T-cell (primary cell): ENCODE data around the gene G2E3. TPM values are rescaled to one million over a fixed set of nuclear protein-coding genes. Genes with fewer than 3 reads are reported as not detected.
"Not testable (repeated sequence)": the region's sequence is repeated elsewhere in the genome, so short reads cannot be mapped to it uniquely, and the experiment has no call there.

Source experiments
- ATAC-seq, 4 experiments: fragments of 200-7000 bp in 3 of 4; fragments of 150-1000 bp in 1 of 4; cut with Tn5 transposase; replicated peaks in 1 of 4; 1 replicate in 3 of 4; 2 replicates in 1 of 4; pipeline ENCODE4 v1.10.0; 2021; ENCODE audit warnings: moderate library complexity in 3 of 4, mild to moderate bottlenecking in 2 of 4, moderate number of reproducible peaks in 1 of 4
- CTCF ChIA-PET, 2 donors: fragments of 300-600 bp; sonication (Branson Sonifier 250); formaldehyde crosslinking; loops; one replicate each; lab custom pipeline; 2022; ENCODE audit warnings: antibody characterized with exemption in 2 of 2; lab: Charles Lee
- POLR2A ChIA-PET, 2 donors: fragments of 300-600 bp; sonication (Branson Sonifier 250); formaldehyde crosslinking; loops; one replicate each; lab custom pipeline; 2022; ENCODE audit warnings: antibody characterized with exemption in 2 of 2; lab: Charles Lee
- DNase-seq, 35 experiments: peaks; one replicate each; pipeline versions ENCODE4 v3.0.0 to v3.0.0-alpha.2; 2013 to 2023
- H3K27ac ChIP-seq: one replicate; pipeline ENCODE4 v1.5.1; 2013; ENCODE audit warnings: low read length
- H3K27me3 ChIP-seq, 2 experiments: replicated peaks in 1 of 2; 1 replicate in 1 of 2; 2 replicates in 1 of 2; pipeline versions ENCODE4 v1.6.1 to v1.7.0; 2013; ENCODE audit warnings: low read length in 1 of 2, mixed read lengths in 1 of 2; ENCODE audit not compliant: control insufficient read depth in 2 of 2, insufficient read depth in 2 of 2; ENCODE audit errors: extremely low read depth in 1 of 2
- H3K36me3 ChIP-seq, 2 donors: 1 replicate in 1 of 2; 2 replicates in 1 of 2; pipeline versions ENCODE4 v1.6.1 to v1.7.0; 2013; ENCODE audit warnings: low read length in 1 of 2; ENCODE audit not compliant: control insufficient read depth in 2 of 2, insufficient read depth in 1 of 2; ENCODE audit errors: extremely low read depth in 1 of 2
- H3K4me1 ChIP-seq, 2 experiments: 1 replicate in 1 of 2; 2 replicates in 1 of 2; pipeline versions ENCODE4 v1.6.1 to v1.7.0; 2013; ENCODE audit warnings: low read length in 2 of 2, mixed read lengths in 1 of 2; ENCODE audit not compliant: insufficient read depth in 2 of 2, control insufficient read depth in 1 of 2; ENCODE audit errors: extremely low read depth in 1 of 2
- H3K4me3 ChIP-seq, 2 donors: 1 replicate in 1 of 2; 2 replicates in 1 of 2; pipeline versions ENCODE4 v1.5.1 to v1.7.0; 2013; ENCODE audit warnings: mild to moderate bottlenecking in 2 of 2, low read length in 1 of 2, moderate library complexity in 1 of 2; ENCODE audit not compliant: control insufficient read depth in 1 of 2; ENCODE audit errors: extremely low read depth in 1 of 2
- H3K9me3 ChIP-seq: 2 replicates; pipeline ENCODE4 v1.7.0; 2013
- H3K27ac Mint-ChIP-seq, 2 donors: one replicate each; pipeline ENCODE4 v1.8.0; 2020 to 2021; ENCODE audit warnings: mild to moderate bottlenecking in 2 of 2, mixed read lengths in 2 of 2
- H3K27me3 Mint-ChIP-seq, 2 donors: one replicate each; pipeline ENCODE4 v1.8.0; 2021 to 2022; ENCODE audit warnings: mixed read lengths in 2 of 2
- H3K36me3 Mint-ChIP-seq: one replicate; pipeline ENCODE4 v1.8.0; 2021; ENCODE audit warnings: mixed read lengths
- H3K4me1 Mint-ChIP-seq, 3 donors: one replicate each; pipeline ENCODE4 v1.8.0; 2020 to 2022; ENCODE audit warnings: mixed read lengths in 3 of 3, mild to moderate bottlenecking in 1 of 3
- H3K4me3 Mint-ChIP-seq, 3 donors: one replicate each; pipeline ENCODE4 v1.8.0; 2020 to 2022; ENCODE audit warnings: mild to moderate bottlenecking in 3 of 3, mixed read lengths in 3 of 3, moderate library complexity in 3 of 3
- H3K9me3 Mint-ChIP-seq, 3 donors: one replicate each; pipeline ENCODE4 v1.8.0; 2020 to 2022; ENCODE audit warnings: mixed read lengths in 3 of 3
- WGBS: methylation state at CpG from one replicate; pipeline ENCODE4 v1.1.5; 2013; ENCODE audit warnings: missing lambda C conversion rate; ENCODE audit not compliant: insufficient coverage; 5-methylcytosine and 5-hydroxymethylcytosine counted together
- total RNA-seq, 35 experiments: library from RNA in 6 of 35; stranded (reverse) in 6 of 35; fragments of 120-200 nt in 1 of 35; gene quantifications; one replicate each; pipeline versions ENCODE4 v1.2.1 to v1.2.4 and lab custom pipeline; 2013 to 2026

G2E3 gene
- total RNA-seq, 5 donors from 2014 or later (not counting 1 experiment from before 2014, with no cell fraction given), result 21.7 to 28.2 (median 24.1) TPM

- H3K27ac ChIP-seq, H3K27me3 ChIP-seq, H3K4me3 Mint-ChIP-seq, POLR2A ChIA-PET, DNase-seq, H3K27ac Mint-ChIP-seq, H3K9me3 Mint-ChIP-seq, H3K9me3 ChIP-seq, H3K4me1 ChIP-seq, CTCF ChIA-PET, H3K27me3 Mint-ChIP-seq, H3K4me3 ChIP-seq, H3K36me3 ChIP-seq, ATAC-seq: not testable (repeated sequence)
- 100% methylated on average over 2 of the region's 3 CpGs for WGBS
- Mint-ChIP-seq H3K36me3 (peaks cover 10% of the 10 kb centered on the region), H3K4me1 (peaks cover 84 to 91% (median 85%) of the 10 kb centered on the region in 3 donors)
These were observed 15.8 kb downstream of the G2E3 start for GRCh38 chr14:30574777-30575176.

DNA sequence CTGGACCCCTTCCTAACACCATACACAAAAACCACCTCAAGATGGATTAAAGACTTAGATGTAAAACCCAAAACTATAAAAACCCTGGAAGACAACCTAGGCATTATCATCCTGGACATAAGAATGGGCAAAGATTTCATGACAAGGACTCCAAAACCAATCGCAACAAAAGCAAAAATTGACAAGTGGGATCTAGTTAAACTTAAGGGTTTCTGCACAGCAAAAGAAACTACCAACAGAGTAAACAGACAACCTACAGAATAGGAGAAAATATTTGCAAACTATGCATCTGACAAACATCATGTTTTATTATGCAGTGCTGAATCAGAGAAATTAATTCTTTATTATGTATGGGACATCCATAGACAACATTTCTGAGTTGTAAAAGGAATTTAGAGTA, 17.4 kb downstream of the G2E3 start:
- ATAC-seq, H3K4me3 ChIP-seq, H3K9me3 ChIP-seq, DNase-seq, H3K27me3 Mint-ChIP-seq, H3K27ac ChIP-seq, H3K4me1 ChIP-seq, H3K27me3 ChIP-seq, CTCF ChIA-PET, H3K27ac Mint-ChIP-seq, POLR2A ChIA-PET, H3K36me3 ChIP-seq, H3K9me3 Mint-ChIP-seq, H3K4me3 Mint-ChIP-seq: not testable (repeated sequence)
- H3K36me3 Mint-ChIP-seq, result peaks cover 10% of the 10 kb centered on the region
- WGBS, result no CpG with 5 or more reads among the region's 1 CpG
- peaks cover 69 to 75% (median 71%) of the 10 kb centered on the region in 3 donors for H3K4me1 Mint-ChIP-seq

DNA sequence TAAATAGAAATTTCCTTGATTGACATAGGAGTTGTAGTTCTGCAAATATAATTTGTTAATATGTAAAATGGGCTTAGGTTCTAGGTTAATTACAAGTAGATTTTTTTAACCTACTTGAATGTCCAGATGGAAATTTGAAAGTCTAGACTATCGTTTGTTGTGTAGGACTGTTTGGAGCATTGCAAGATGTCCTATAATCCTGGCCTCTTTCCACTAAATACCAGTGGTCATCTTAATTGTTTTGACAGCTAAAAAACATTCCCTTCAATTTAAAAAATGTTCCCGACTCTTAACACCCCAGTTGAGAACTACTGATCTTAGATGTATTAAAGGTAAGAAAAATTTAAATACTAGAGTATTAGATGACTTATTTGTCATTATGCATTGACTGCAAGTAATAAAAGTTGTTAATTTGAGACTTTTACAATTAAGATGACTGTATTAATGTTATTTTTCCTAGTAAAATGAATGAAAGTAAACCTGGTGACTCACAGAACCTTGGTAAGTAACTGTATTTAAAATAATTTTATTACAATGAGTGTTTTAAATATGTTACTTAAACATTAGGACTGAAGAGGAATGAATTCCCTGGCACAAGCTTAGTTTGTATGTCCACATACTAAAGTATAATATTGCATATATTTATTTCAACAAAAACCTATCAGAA, 21.8 kb downstream of the G2E3 start:
- ChIA-PET POLR2A (no interaction called here), CTCF (interaction anchor here in 1 of 2 donors (0.6 kb wide), 1 partner anchor 9 kb away, joined by 3 read pairs; no protein-coding TSS in a partner anchor)
- Mint-ChIP-seq H3K27me3 (no peaks in the 10 kb centered on the region), H3K27ac (no peak overlapping the region), H3K4me1 (peaks cover 54 to 66% (median 58%) of the 10 kb centered on the region in 3 donors), H3K4me3 (no peak overlapping the region), H3K36me3 (peaks cover 43% of the 10 kb centered on the region), H3K9me3 (peaks cover 8 to 21% (median 13%) of the 10 kb centered on the region in 3 donors)
- Histone ChIP-seq H3K4me3 (no peak overlapping the region), H3K9me3 (no peaks in the 10 kb centered on the region), H3K4me1 (peaks cover 0 to 3% of the 10 kb centered on the region in 2 experiments), H3K27me3 (no peaks in the 10 kb centered on the region), H3K36me3 (peaks cover 0 to 5% of the 10 kb centered on the region in 2 donors), H3K27ac (no peak overlapping the region)
- WGBS, result no CpG with 5 or more reads among the region's 2 CpGs
- DNase-seq, result no peak
- ATAC-seq, result no peak

- Histone ChIP-seq H3K27ac (no peak overlapping the region), H3K36me3 (peaks cover 0 to 5% of the 10 kb centered on the region in 2 donors), H3K27me3 (no peaks in the 10 kb centered on the region), H3K4me1 (peaks cover 0 to 3% of the 10 kb centered on the region in 2 experiments), H3K4me3 (no peak overlapping the region), H3K9me3 (no peaks in the 10 kb centered on the region)
- no peak overlapping the region for H3K27ac Mint-ChIP-seq
- H3K9me3 Mint-ChIP-seq, result peaks cover 8 to 21% (median 13%) of the 10 kb centered on the region in 3 donors
- ChIA-PET POLR2A (no interaction called here), CTCF (no interaction called here)
- peaks cover 48% of the 10 kb centered on the region for H3K36me3 Mint-ChIP-seq
- no peak overlapping the region for H3K4me3 Mint-ChIP-seq
- ATAC-seq, result no peak
- no peaks in the 10 kb centered on the region for H3K27me3 Mint-ChIP-seq
- DNase-seq, result no peak
- peaks cover 53 to 66% (median 57%) of the 10 kb centered on the region in 3 donors for H3K4me1 Mint-ChIP-seq
- WGBS, result no CpG with 5 or more reads among the region's 7 CpGs
These were observed 22.3 kb downstream of the G2E3 start for GRCh38 chr14:30581283-30581625.

DNA sequence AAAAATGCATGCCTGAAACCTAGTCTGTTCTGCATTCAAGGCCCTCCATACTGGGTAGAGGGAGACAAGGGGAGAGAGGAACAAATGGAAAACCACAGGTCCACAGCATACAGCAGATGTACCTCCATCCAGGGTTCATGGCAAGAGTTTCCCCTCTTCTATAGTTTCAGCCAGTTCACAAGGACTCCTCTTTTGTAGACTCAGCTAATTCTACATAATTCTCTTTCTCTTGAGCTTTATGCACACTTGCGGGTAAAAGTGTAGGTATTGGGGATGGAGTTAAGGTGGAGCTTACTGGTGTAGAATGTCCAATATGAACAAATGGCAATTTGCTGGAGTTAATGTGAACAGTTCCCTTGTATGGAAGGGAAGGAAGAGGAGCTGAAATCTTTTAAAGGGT, 23.4 kb downstream of the G2E3 start:
- peaks cover 8 to 21% (median 13%) of the 10 kb centered on the region in 3 donors for H3K9me3 Mint-ChIP-seq
- H3K36me3 ChIP-seq, result peaks cover 0 to 5% of the 10 kb centered on the region in 2 donors

GRCh38 chr14:30584058-30584630, 25.2 kb downstream of the G2E3 start:
- Mint-ChIP-seq H3K36me3 (peaks cover 47% of the 10 kb centered on the region), H3K4me3 (no peak overlapping the region), H3K4me1 (peaks cover 36 to 38% (median 38%) of the 10 kb centered on the region in 3 donors), H3K27me3 (no peaks in the 10 kb centered on the region), H3K9me3 (peaks cover 8 to 21% (median 13%) of the 10 kb centered on the region in 3 donors), H3K27ac (no peak overlapping the region)
- Histone ChIP-seq H3K36me3 (peaks cover 0 to 11% of the 10 kb centered on the region in 2 donors), H3K27ac (no peak overlapping the region), H3K27me3 (no peaks in the 10 kb centered on the region), H3K4me3 (no peak overlapping the region), H3K4me1 (peaks cover 0 to 3% of the 10 kb centered on the region in 2 experiments), H3K9me3 (no peaks in the 10 kb centered on the region)
- CTCF ChIA-PET, result no interaction called here
- DNase-seq (no peak), ATAC-seq (no peak)
- POLR2A ChIA-PET, result interaction anchor here in 1 of 2 donors (0.6 kb wide), 1 partner anchor 873 kb away, joined by 3 read pairs; the partner anchor contains the start of gene DTD2

More for the DNA sequence above, 23.4 kb downstream of the G2E3 start:
- Mint-ChIP-seq H3K4me1 (peaks cover 47 to 56% (median 51%) of the 10 kb centered on the region in 3 donors), H3K4me3 (no peak overlapping the region), H3K27me3 (no peaks in the 10 kb centered on the region), H3K36me3 (peaks cover 50% of the 10 kb centered on the region), H3K27ac (no peak overlapping the region)
- H3K9me3 ChIP-seq, result no peaks in the 10 kb centered on the region
- H3K27me3 ChIP-seq, result no peaks in the 10 kb centered on the region
- ChIA-PET CTCF (interaction anchor here in 1 of 2 donors (0.5 kb wide), 1 partner anchor 517 kb away, joined by 5 read pairs; no protein-coding TSS in a partner anchor), POLR2A (interaction anchor here in 1 of 2 donors (0.6 kb wide), 1 partner anchor 380 kb away, joined by 3 read pairs; no protein-coding TSS in a partner anchor)
- H3K4me3 ChIP-seq, result no peak overlapping the region
- H3K27ac ChIP-seq, result no peak overlapping the region
- no peak for ATAC-seq
- no peak for DNase-seq
- peaks cover 0 to 3% of the 10 kb centered on the region in 2 experiments for H3K4me1 ChIP-seq
- no CpG with 5 or more reads among the region's 1 CpG for WGBS
